Liver (tissue), 2 donors: ENCODE measurements around the gene DET1.

Experiments used
- CTCF ChIP-seq: fragments of 150-350 bp; IDR thresholded peaks from 2 replicates; pipeline ENCODE4 v1.5.1; 2017; ENCODE audit warnings: improper control_type of control experiment, low read depth, low read length; ENCODE audit not compliant: missing input control
- YY1 ChIP-seq: IDR thresholded peaks from 2 replicates; pipeline ENCODE4 v1.6.1; 2016; ENCODE audit warnings: antibody characterized with exemption, mild to moderate bottlenecking
- ZBTB33 ChIP-seq: IDR thresholded peaks from 2 replicates; pipeline ENCODE4 v1.6.1; 2016; ENCODE audit warnings: antibody characterized with exemption
- donor health status: healthy.

GRCh38 chr15:88538972-88539371 lies 7.5 kb downstream of the DET1 start:
- TF ChIP-seq CTCF (no peak), YY1 (no peak), ZBTB33 (no peak)
